ENCODE results near the gene MCRIP2.

DNA sequence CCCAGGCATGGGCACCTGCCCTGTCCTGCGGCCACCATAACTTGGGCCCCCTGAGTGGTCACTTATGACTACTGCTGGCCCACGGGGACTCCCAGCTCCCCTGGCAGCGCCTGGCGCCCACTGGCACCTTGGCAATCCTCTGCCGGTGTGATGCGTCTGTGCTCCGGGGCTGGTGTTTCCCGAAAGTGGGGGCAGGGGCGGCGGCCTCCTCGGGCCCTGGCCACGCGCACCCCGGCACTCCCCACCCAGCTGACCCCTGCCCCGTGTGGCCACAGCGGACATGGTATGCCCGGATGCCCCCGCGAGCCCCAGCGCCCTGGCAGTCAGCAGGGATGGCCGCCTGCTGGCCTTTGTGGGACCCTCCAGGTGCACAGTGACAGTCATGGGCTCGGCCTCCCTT lies 15.9 kb downstream of the MCRIP2 start:
- TF ChIP-seq, protein P1, sequence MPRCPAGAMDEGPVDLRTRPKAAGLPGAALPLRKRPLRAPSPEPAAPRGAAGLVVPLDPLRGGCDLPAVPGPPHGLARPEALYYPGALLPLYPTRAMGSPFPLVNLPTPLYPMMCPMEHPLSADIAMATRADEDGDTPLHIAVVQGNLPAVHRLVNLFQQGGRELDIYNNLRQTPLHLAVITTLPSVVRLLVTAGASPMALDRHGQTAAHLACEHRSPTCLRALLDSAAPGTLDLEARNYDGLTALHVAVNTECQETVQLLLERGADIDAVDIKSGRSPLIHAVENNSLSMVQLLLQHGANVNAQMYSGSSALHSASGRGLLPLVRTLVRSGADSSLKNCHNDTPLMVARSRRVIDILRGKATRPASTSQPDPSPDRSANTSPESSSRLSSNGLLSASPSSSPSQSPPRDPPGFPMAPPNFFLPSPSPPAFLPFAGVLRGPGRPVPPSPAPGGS (IDR thresholded peaks at IDR 0.05): no peak
- TF ChIP-seq, protein P2, sequence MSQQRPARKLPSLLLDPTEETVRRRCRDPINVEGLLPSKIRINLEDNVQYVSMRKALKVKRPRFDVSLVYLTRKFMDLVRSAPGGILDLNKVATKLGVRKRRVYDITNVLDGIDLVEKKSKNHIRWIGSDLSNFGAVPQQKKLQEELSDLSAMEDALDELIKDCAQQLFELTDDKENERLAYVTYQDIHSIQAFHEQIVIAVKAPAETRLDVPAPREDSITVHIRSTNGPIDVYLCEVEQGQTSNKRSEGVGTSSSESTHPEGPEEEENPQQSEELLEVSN (IDR thresholded peaks at IDR 0.05; ENCODE audit: borderline replicate concordance, low read depth): no peak
- TF ChIP-seq POLR2A (IDR thresholded peaks at IDR 0.05; ENCODE audit: low read length) (no peak), ZSCAN20 (CRISPR knock-in tag; IDR thresholded peaks at IDR 0.05) (no peak)
